Peyer's patch (tissue), 4 donors: Measurements from ENCODE around the gene AMFR.

Source experiments
- CTCF ChIP-seq, 6 experiments: fragments of 450-650 bp in 4 of 6; fragments of 200-600 bp in 2 of 6; sonication (generic) in 1 of 6; IDR thresholded peaks; one replicate each; pipeline ENCODE4 v1.5.1; 2017 to 2019; ENCODE audit warnings: antibody characterized with exemption in 6 of 6, mild to moderate bottlenecking in 3 of 6, moderate library complexity in 1 of 6
- POLR2A ChIP-seq, 2 donors: fragments of 450-650 bp; IDR thresholded peaks; one replicate each; pipeline ENCODE4 v1.5.1; 2017; ENCODE audit warnings: antibody characterized with exemption in 2 of 2, mild to moderate bottlenecking in 2 of 2, moderate library complexity in 2 of 2

GRCh38 chr16:56426585-56426984, 1.2 kb upstream of the AMFR start:
- no peak for TF ChIP-seq CTCF (IDR thresholded peaks at IDR 0.05)
- no peak for TF ChIP-seq POLR2A (IDR thresholded peaks at IDR 0.05)
